Ovary (tissue), 3 donors: ENCODE data around the gene AFAP1L1.

Experiments used
- EP300 ChIP-seq: sonication (generic); formaldehyde crosslinking; IDR thresholded peaks from one replicate; pipeline ENCODE4 v1.6.1; 2017; ENCODE audit warnings: antibody characterized with exemption
- POLR2A ChIP-seq: fragments of 450-650 bp; IDR thresholded peaks from one replicate; pipeline ENCODE4 v1.6.1; 2017; ENCODE audit warnings: antibody characterized with exemption, mild to moderate bottlenecking, moderate library complexity
- TF ChIP-seq, protein P1 (sequence below), 3 donors: fragments of 450-650 bp in 2 of 3; fragments of 200-600 bp in 1 of 3; IDR thresholded peaks; one replicate each; pipeline versions ENCODE4 v1.5.1 to v1.8.0; 2016 to 2022; ENCODE audit warnings: antibody characterized with exemption in 3 of 3, mild to moderate bottlenecking in 1 of 3
- donor health status: DM: no; HTN: no; CAD: no.

DNA sequence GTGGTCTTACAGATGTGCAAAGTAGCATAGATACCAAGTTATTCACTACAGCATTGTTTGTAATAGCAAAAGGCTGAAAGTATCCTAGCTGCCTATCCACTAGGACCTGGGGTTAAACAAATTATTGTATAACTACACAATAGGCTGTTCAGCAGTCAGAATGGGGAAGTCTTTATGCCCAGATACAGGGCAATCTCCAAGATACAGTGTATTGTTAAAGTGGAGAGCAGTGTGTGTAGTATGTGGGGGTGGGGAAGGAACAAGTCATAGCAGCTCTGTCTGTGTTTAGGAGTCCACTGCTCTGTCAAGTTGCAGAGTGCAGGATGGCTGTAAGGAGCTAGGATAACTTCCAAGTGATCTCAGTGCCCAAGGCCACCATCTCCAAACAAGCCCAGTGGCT is 91.7 kb downstream of the AFAP1L1 start:
- TF ChIP-seq EP300 (no peak), POLR2A (no peak)
- TF ChIP-seq, protein P1, sequence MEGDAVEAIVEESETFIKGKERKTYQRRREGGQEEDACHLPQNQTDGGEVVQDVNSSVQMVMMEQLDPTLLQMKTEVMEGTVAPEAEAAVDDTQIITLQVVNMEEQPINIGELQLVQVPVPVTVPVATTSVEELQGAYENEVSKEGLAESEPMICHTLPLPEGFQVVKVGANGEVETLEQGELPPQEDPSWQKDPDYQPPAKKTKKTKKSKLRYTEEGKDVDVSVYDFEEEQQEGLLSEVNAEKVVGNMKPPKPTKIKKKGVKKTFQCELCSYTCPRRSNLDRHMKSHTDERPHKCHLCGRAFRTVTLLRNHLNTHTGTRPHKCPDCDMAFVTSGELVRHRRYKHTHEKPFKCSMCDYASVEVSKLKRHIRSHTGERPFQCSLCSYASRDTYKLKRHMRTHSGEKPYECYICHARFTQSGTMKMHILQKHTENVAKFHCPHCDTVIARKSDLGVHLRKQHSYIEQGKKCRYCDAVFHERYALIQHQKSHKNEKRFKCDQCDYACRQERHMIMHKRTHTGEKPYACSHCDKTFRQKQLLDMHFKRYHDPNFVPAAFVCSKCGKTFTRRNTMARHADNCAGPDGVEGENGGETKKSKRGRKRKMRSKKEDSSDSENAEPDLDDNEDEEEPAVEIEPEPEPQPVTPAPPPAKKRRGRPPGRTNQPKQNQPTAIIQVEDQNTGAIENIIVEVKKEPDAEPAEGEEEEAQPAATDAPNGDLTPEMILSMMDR (IDR thresholded peaks at IDR 0.05): no peak
